ENCODE measurements around the gene MEF2B. TPM values are rescaled to one million over a fixed set of nuclear protein-coding genes. Genes with fewer than 3 reads are reported as not detected.

Gene MEF2B
- total RNA-seq, 1 experiment from 2014 or later = 1.1 TPM

DNA sequence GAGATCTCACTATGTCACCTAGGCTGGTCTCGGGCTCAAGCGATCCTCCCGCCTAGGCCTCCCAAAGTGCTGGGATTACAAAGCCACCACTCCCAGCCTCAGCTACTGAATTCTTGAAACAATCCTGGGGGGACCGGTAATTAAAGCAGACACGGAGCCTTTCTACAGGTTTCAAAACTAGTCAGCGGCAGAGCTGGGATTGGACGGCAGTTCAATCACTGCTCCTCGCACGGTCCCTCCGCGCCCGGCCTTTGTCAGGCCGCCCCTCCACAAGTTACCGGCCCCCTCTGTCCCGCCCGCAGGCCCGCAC, 21.7 kb upstream of the MEF2B start:
- TF ChIP-seq TCF7L2 (IDR thresholded peaks at IDR 0.05; ENCODE audit: low read depth, low read length) = no peak
- TF ChIP-seq POLR2AphosphoS5 (IDR thresholded peaks at IDR 0.05; ENCODE audit: low read depth, low read length) = no peak
- no peak for TF ChIP-seq SIN3A (IDR thresholded peaks at IDR 0.05; ENCODE audit: borderline replicate concordance, insufficient read depth, low read depth, low read length)
- TF ChIP-seq, protein P1, sequence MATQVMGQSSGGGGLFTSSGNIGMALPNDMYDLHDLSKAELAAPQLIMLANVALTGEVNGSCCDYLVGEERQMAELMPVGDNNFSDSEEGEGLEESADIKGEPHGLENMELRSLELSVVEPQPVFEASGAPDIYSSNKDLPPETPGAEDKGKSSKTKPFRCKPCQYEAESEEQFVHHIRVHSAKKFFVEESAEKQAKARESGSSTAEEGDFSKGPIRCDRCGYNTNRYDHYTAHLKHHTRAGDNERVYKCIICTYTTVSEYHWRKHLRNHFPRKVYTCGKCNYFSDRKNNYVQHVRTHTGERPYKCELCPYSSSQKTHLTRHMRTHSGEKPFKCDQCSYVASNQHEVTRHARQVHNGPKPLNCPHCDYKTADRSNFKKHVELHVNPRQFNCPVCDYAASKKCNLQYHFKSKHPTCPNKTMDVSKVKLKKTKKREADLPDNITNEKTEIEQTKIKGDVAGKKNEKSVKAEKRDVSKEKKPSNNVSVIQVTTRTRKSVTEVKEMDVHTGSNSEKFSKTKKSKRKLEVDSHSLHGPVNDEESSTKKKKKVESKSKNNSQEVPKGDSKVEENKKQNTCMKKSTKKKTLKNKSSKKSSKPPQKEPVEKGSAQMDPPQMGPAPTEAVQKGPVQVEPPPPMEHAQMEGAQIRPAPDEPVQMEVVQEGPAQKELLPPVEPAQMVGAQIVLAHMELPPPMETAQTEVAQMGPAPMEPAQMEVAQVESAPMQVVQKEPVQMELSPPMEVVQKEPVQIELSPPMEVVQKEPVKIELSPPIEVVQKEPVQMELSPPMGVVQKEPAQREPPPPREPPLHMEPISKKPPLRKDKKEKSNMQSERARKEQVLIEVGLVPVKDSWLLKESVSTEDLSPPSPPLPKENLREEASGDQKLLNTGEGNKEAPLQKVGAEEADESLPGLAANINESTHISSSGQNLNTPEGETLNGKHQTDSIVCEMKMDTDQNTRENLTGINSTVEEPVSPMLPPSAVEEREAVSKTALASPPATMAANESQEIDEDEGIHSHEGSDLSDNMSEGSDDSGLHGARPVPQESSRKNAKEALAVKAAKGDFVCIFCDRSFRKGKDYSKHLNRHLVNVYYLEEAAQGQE (IDR thresholded peaks at IDR 0.05; ENCODE audit: insufficient read depth in 1 of 2, low read depth in 2 of 2, low read length in 1 of 2) = no peak
- TF ChIP-seq, protein P2, sequence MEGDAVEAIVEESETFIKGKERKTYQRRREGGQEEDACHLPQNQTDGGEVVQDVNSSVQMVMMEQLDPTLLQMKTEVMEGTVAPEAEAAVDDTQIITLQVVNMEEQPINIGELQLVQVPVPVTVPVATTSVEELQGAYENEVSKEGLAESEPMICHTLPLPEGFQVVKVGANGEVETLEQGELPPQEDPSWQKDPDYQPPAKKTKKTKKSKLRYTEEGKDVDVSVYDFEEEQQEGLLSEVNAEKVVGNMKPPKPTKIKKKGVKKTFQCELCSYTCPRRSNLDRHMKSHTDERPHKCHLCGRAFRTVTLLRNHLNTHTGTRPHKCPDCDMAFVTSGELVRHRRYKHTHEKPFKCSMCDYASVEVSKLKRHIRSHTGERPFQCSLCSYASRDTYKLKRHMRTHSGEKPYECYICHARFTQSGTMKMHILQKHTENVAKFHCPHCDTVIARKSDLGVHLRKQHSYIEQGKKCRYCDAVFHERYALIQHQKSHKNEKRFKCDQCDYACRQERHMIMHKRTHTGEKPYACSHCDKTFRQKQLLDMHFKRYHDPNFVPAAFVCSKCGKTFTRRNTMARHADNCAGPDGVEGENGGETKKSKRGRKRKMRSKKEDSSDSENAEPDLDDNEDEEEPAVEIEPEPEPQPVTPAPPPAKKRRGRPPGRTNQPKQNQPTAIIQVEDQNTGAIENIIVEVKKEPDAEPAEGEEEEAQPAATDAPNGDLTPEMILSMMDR (IDR thresholded peaks at IDR 0.05) = no peak
- peak overlapping the region; percentile 74 to 96 for H3K4me3 ChIP-seq (ENCODE audit: low read depth in 2 of 2, low read length in 2 of 2)
- no peaks in the 10 kb centered on the region for H3K27me3 ChIP-seq (ENCODE audit: control insufficient read depth, insufficient read depth, low read length)
- CTCF ChIA-PET = no interaction called here
- POLR2A ChIA-PET = no interaction called here
- H3K27ac ChIP-seq (ENCODE audit: low read length) = peak overlapping the region; percentile 91
- DNase-seq (ENCODE audit: low read depth, low spot score) (no peak), ATAC-seq (no peak)
- BruUV-seq (replicated peaks) = no TSS peak
- intact Hi-C loops (cut with micrococcal nuclease; ENCODE audit: unreplicated experiment) = no loop called here
- H3K36me3 ChIP-seq (ENCODE audit: control insufficient read depth, insufficient read depth, low read length) = no peaks in the 10 kb centered on the region; the same call in 1 of the 2 replicates
- no peaks in the 10 kb centered on the region for H3K9me3 ChIP-seq (ENCODE audit: control insufficient read depth, insufficient read depth, low read depth, low read length)
- in situ Hi-C loops (cut with HindIII; ENCODE audit: low pct_unique_long_range_greater_than_20kb, low sequenced_read_pairs) = no loop called here
- no peaks in the 10 kb centered on the region for H3K4me1 ChIP-seq (ENCODE audit: control insufficient read depth, insufficient read depth, low read length)

DNA sequence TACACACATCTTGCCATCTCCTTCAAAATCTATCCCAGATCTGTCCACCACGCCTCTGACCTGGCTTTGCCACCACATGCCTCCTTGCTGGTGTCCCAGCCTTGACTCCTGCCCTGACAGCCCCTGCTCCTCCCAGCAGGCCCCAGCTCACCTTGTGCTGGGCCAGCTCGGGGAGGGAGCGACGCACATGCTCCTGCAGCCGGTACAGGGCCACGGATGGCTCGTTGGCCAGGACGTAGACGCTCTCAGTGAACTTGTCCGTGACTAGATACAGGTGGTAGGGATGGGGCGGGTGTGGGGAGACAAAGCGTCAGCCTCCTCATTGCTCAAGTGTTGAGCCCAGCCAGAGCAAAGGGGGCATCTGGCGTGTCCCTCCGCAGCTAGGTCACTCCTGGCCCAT, 16.7 kb upstream of the MEF2B start:
- ChIA-PET CTCF (no interaction called here), POLR2A (no interaction called here)
- H3K9me3 ChIP-seq (ENCODE audit: control insufficient read depth, insufficient read depth, low read depth, low read length) = no peaks in the 10 kb centered on the region
- BruUV-seq (replicated peaks) = no TSS peak
- DNase-seq (ENCODE audit: low read depth, low spot score) = no peak
- intact Hi-C loops (cut with micrococcal nuclease; ENCODE audit: unreplicated experiment) (no loop called here), in situ Hi-C loops (cut with HindIII; ENCODE audit: low pct_unique_long_range_greater_than_20kb, low sequenced_read_pairs) (no loop called here)
- TF ChIP-seq TCF7L2 (IDR thresholded peaks at IDR 0.05; ENCODE audit: low read depth, low read length) = no peak
- no peak for TF ChIP-seq POLR2AphosphoS5 (IDR thresholded peaks at IDR 0.05; ENCODE audit: low read depth, low read length)
- TF ChIP-seq, protein P2 (IDR thresholded peaks at IDR 0.05) = no peak
- TF ChIP-seq, protein P1 (IDR thresholded peaks at IDR 0.05; ENCODE audit: insufficient read depth in 1 of 2, low read depth in 2 of 2, low read length in 1 of 2) = no peak
- no peak for TF ChIP-seq SIN3A (IDR thresholded peaks at IDR 0.05; ENCODE audit: borderline replicate concordance, insufficient read depth, low read depth, low read length)
- ATAC-seq = no peak
- H3K27me3 ChIP-seq (ENCODE audit: control insufficient read depth, insufficient read depth, low read length) = no peaks in the 10 kb centered on the region
- no peaks in the 10 kb centered on the region; the same call in 1 of the 2 replicates for H3K36me3 ChIP-seq (ENCODE audit: control insufficient read depth, insufficient read depth, low read length)
- H3K4me3 ChIP-seq (ENCODE audit: low read depth in 2 of 2, low read length in 2 of 2) = no peak overlapping the region
- no peaks in the 10 kb centered on the region for H3K4me1 ChIP-seq (ENCODE audit: control insufficient read depth, insufficient read depth, low read length)
- no peak overlapping the region for H3K27ac ChIP-seq (ENCODE audit: low read length)

Data from Panc1 (cell line).